GM18867 (cell line): ENCODE measurements around the gene ARHGEF28.

Experiments
- ATAC-seq: cut with Tn5 transposase; IDR thresholded peaks from one replicate; pipeline ENCODE4 v1.9.1; 2021; ENCODE audit warnings: mild to moderate bottlenecking, moderate library complexity; ENCODE audit not compliant: unreplicated experiment

The ARHGEF28 gene

GRCh38 chr5:73810429-73810828, 184.4 kb downstream of the ARHGEF28 start:
- ATAC-seq, result no peak

GRCh38 chr5:73812457-73812856, 186.5 kb downstream of the ARHGEF28 start:
- ATAC-seq, result no peak

- ATAC-seq, result no peak
These were observed 187.1 kb downstream of the ARHGEF28 start for GRCh38 chr5:73812962-73813588.

DNA sequence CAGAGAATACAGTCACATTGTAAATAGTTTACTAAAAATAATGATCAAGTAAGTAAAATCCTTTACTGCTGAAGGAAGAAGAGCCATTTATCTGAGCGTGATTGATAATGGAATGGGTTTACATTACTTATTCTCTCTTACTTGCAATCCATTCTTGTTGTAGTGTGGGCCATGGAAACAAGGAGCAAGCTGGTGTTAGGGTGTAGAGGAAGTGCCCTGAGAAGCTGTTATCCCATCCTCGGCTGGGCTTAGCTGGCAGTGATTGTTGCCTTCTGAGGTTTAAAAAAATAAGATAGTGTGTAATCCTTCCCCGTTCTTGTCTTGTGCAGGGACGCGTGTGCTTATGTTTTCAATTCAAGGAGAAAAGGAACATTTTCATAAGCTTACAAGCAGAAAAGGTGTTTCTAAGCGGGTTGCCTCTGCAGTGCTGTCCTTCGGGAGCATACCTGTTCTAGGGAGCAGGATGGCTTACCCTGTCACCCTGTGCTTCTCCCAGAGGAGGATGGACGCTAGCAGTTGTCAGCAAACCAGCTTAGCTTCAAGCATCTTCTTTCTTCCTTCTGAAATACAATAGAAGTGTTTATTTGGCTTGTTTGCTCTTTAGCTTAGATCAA, 188.3 kb downstream of the ARHGEF28 start:
- no peak for ATAC-seq

DNA sequence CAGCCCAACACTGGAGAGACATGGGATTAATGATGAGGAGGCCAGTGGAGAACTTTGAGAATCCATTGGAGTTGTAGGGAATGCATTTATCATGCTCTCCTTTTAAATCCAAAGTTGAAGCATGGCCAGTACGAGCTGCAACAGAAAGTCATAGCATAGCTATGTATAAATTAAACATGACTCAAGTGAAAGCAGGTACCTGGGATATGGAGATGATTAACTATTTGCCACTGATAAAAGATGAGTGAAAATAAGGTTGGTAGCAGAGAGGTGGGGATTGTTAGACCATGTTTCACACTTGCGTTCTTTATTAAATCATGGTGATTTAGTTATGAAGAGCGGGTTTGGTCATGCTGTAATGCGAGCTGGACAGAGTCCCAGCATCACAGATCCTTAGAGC, 189.6 kb downstream of the ARHGEF28 start:
- no peak for ATAC-seq

GRCh38 chr5:73816656-73817420, 190.8 kb downstream of the ARHGEF28 start:
- ATAC-seq, result no peak

DNA sequence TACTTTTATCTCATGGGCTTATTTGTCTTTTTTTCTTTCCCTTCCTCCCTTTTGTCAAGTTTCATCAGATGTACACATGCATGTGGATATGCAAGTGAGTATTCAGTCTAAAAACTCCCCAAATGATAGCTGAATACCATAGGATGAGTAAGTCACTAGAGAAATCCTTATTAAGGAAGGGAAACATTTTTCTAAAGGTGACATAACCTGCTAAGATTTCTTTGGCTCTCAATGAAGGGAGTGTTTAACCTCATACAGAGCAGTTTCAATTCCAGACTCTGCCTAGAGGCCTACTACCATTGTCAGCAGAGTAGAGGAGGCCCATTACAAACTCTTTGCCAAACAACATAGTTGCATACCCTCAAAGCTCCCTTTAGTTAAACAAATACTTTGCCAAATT, 192.4 kb downstream of the ARHGEF28 start:
- ATAC-seq, result no peak

DNA sequence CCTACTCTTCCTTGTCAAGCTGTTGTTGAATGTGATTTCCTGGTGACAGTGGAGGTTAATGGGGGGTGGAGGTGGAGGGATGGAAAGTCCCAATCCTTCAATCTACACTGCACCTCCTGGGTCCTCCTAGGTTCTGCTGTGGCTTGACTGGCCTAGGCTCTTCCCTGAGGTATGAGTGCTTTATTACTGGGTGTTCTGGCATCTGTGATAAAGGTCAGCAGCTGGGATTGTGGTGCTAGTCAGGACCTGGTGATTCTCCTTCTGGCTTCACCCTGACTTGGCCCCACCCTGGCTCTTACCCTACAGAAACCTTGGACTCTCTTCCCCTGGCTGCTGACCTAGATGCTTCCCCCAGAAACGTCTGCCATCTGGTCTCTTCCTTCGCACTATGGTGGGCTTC, 194.3 kb downstream of the ARHGEF28 start:
- no peak for ATAC-seq

DNA sequence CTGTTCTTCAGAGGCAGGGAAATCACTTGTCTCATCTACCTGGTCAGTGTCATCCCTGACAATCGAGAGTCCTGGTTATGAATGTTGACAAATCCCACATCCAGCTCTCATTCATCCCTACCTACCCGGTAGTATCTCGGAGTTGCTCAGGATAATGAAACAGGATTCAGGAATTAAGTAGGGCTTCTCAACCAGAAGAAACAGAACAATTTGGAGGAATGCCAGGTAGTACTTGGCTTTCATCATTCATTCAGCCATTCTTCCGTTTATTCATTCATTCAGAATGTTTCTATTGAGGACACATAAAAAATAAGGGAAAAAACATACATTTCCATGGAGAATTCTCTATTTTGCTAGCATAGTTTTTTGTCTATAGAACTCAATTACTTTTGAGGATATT, 195.0 kb downstream of the ARHGEF28 start:
- ATAC-seq, result no peak

GRCh38 chr5:73822278-73822988, 196.4 kb downstream of the ARHGEF28 start:
- no peak for ATAC-seq

DNA sequence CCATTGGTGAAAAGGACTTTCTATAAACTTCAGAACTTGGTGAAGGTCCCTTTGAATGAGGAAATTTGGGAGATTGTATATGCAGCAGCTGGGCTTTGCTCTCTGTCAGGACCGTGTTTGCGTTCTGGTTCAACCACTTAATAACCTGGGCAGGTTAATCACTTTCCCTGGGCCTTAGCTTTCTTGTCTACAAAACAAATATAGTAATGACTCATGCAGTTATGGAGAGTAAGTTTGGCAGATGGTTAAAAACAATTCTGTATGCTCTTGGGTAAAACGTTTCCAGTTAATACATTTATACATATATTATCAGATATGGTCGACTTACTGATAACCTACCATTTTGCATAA, 197.0 kb downstream of the ARHGEF28 start:
- no peak for ATAC-seq

GRCh38 chr5:73823508-73823925, 197.5 kb downstream of the ARHGEF28 start:
- ATAC-seq, result no peak

DNA sequence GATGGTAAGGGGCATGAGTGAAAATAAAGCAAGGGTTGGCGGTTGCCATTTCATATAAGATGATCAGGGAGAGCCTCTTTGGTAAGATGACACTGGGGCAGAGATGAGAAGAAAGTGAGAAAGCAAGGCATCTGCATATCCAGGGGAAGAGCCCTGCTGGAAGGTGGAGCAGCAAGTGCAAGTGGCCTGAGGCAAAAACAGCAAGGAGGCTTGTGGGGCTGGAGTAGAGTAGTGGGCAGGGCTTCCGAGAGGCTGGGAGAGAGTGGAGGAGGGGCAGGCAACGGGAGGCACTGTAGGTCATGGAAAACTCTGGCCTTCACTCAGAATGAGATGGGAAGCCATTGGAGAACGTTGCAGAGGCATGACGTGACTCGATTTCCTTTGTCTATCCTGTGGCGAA, 199.2 kb downstream of the ARHGEF28 start:
- ATAC-seq, result no peak

DNA sequence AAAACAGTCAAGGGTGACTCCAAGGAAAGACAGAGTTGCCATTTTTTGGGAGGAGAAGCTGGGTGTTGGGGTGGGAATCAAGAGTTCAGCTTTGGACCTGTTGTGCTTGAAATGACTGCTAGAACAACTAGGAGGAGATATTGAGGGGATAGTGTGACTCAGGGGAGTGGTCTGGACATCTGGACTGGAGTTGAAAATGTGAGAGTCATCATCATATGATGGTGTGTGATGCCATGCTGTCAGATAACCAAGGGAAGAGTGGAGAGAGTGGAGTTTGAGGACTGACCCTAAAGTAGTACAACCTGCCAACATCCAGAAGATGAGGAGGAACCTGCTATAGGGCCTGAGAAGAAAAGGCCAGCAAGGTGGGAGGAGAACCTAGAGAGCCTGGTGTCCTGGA, 199.7 kb downstream of the ARHGEF28 start:
- no peak for ATAC-seq

- no peak for ATAC-seq
These were observed 200.5 kb downstream of the ARHGEF28 start for GRCh38 chr5:73826301-73827105.

- ATAC-seq, result no peak
These were observed 201.1 kb downstream of the ARHGEF28 start for GRCh38 chr5:73827106-73827450.

DNA sequence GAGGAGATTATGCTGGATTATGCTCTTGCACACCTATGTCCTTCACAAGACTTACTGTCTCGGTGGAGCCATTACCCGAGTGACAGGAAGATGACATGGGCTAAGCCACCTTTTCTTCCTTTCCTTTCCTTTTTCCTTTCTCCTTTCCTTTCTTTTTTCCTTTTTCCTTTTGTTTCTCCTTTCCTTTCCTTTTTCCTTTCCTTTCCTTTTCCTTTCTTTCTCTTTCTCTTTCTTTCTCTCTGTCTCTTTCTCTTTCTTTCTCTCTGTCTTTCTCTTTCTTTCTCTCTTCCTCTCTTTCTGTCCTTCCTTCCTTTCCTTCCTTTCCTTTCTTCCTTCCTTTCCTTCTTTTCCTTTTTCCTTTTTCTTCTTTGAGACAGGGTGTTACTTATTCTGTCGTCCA, 202.5 kb downstream of the ARHGEF28 start:
- no peak for ATAC-seq

- ATAC-seq, result no peak
These were observed 204.7 kb downstream of the ARHGEF28 start for GRCh38 chr5:73830646-73831045.

DNA sequence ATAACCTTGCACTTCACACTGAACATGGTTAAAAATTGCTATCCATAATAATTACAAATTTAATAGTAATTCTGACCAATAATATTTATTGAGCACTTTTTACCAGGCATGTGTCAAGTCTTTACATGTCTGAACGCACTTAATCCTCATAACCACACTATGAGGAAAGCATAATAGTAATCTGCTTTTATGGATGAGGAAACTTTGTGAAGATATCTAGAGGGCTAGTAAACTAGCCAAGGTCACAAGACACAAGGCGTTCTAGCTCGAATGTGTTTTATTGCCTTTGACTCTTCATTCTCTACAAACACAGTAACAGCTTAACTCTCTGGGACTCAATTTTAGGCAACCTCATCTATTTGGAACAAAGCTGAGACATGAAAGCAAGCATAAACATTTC, 205.1 kb downstream of the ARHGEF28 start:
- no peak for ATAC-seq

GRCh38 chr5:73834693-73835092, 208.7 kb downstream of the ARHGEF28 start:
- ATAC-seq, result no peak

DNA sequence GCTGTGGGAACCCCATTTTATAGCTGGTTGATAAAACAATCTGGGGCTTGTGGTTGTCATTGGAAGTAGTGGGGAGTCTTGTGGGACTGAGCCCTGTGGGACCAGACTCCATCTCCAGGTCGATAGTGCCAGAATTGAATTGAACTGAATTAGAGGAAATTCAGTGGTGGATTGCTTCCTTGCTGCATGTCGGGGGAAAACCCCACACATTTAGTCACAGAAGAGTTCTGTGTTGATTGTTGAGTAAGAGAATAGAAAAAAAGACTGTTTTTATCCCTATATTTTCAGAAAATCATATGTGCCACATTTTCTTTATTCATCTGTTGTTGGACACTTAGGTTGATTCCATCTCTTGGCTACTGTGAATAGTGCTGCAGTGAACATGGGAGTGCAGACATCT, 209.7 kb downstream of the ARHGEF28 start:
- ATAC-seq, result no peak
